ES-I3 (cell line): ENCODE data around the gene TFF3.

Source experiments
- H3K36me3 ChIP-seq: 2 replicates; pipeline ENCODE4 v1.6.1; 2013; ENCODE audit warnings: mild to moderate bottlenecking, low read length, control low read depth, moderate library complexity; ENCODE audit not compliant: insufficient read depth
- H3K4me1 ChIP-seq: 2 replicates; pipeline ENCODE4 v1.6.1; 2013; ENCODE audit warnings: mild to moderate bottlenecking, control low read depth, low read length; ENCODE audit not compliant: insufficient read depth
- H3K9ac ChIP-seq: 2 replicates; pipeline ENCODE4 v1.6.1; 2013; ENCODE audit warnings: low read depth, mild to moderate bottlenecking, low read length, moderate library complexity
- H3K9me3 ChIP-seq: 2 replicates; pipeline ENCODE4 v1.6.1; 2013; ENCODE audit warnings: mild to moderate bottlenecking, low read length, moderate library complexity; ENCODE audit not compliant: control insufficient read depth, insufficient read depth

The TFF3 gene

GRCh38 chr21:42308914-42309752 is 6.1 kb downstream of the TFF3 start:
- no peak overlapping the region for H3K9ac ChIP-seq
- H3K9me3 ChIP-seq, result no peaks in the 10 kb centered on the region
- peaks cover 11% of the 10 kb centered on the region for H3K4me1 ChIP-seq
- no peaks in the 10 kb centered on the region for H3K36me3 ChIP-seq

- no peak overlapping the region for H3K9ac ChIP-seq
- H3K9me3 ChIP-seq, result no peaks in the 10 kb centered on the region
- peaks cover 6% of the 10 kb centered on the region for H3K4me1 ChIP-seq
- H3K36me3 ChIP-seq, result no peaks in the 10 kb centered on the region
Measured at GRCh38 chr21:42308161-42308913, 6.9 kb downstream of the TFF3 start.

GRCh38 chr21:42307106-42307505 is 8.1 kb downstream of the TFF3 start:
- H3K9ac ChIP-seq, result no peak overlapping the region
- H3K36me3 ChIP-seq, result no peaks in the 10 kb centered on the region
- H3K4me1 ChIP-seq, result peaks cover 6% of the 10 kb centered on the region
- H3K9me3 ChIP-seq, result no peaks in the 10 kb centered on the region

- peaks cover 6% of the 10 kb centered on the region for H3K4me1 ChIP-seq
- H3K9ac ChIP-seq, result no peak overlapping the region
- no peaks in the 10 kb centered on the region for H3K9me3 ChIP-seq
- no peaks in the 10 kb centered on the region for H3K36me3 ChIP-seq
Measured at GRCh38 chr21:42306366-42307035, 8.7 kb downstream of the TFF3 start.

- peaks cover 6% of the 10 kb centered on the region for H3K4me1 ChIP-seq
Measured at GRCh38 chr21:42305707-42306147, 9.5 kb downstream of the TFF3 start.

GRCh38 chr21:42304556-42305454 is 10.4 kb downstream of the TFF3 start:
- Histone ChIP-seq H3K36me3 (no peaks in the 10 kb centered on the region), H3K9me3 (no peaks in the 10 kb centered on the region), H3K9ac (no peak overlapping the region), H3K4me1 (peaks cover 6% of the 10 kb centered on the region)

More at GRCh38 chr21:42305707-42306147, 9.5 kb downstream of the TFF3 start:
- Histone ChIP-seq H3K9ac (no peak overlapping the region), H3K9me3 (no peaks in the 10 kb centered on the region), H3K36me3 (no peaks in the 10 kb centered on the region)

GRCh38 chr21:42303443-42303842 is 11.8 kb downstream of the TFF3 start:
- Histone ChIP-seq H3K9ac (no peak overlapping the region), H3K36me3 (no peaks in the 10 kb centered on the region), H3K9me3 (no peaks in the 10 kb centered on the region), H3K4me1 (0 out of 2 replicates have a peak, but pooled peaks cover under 1% of the 10 kb centered on the region)

GRCh38 chr21:42302794-42303193 is 12.4 kb downstream of the TFF3 start:
- Histone ChIP-seq H3K36me3 (no peaks in the 10 kb centered on the region), H3K9ac (no peak overlapping the region), H3K4me1 (0 out of 2 replicates have a peak, but pooled peaks cover 5% of the 10 kb centered on the region), H3K9me3 (no peaks in the 10 kb centered on the region)

- H3K4me1 ChIP-seq, result 0 out of 2 replicates have a peak, but pooled peaks cover 5% of the 10 kb centered on the region
- no peaks in the 10 kb centered on the region for H3K36me3 ChIP-seq
- no peak overlapping the region for H3K9ac ChIP-seq
- no peaks in the 10 kb centered on the region for H3K9me3 ChIP-seq
Measured at GRCh38 chr21:42302076-42302650, 13.0 kb downstream of the TFF3 start.

GRCh38 chr21:42301371-42302075 is 13.7 kb downstream of the TFF3 start:
- no peaks in the 10 kb centered on the region for H3K36me3 ChIP-seq
- 0 out of 2 replicates have a peak, but pooled peaks cover 5% of the 10 kb centered on the region for H3K4me1 ChIP-seq
- no peaks in the 10 kb centered on the region for H3K9me3 ChIP-seq
- H3K9ac ChIP-seq, result no peak overlapping the region

GRCh38 chr21:42300956-42301355 is 14.3 kb downstream of the TFF3 start:
- Histone ChIP-seq H3K9ac (no peak overlapping the region), H3K9me3 (no peaks in the 10 kb centered on the region), H3K36me3 (no peaks in the 10 kb centered on the region), H3K4me1 (0 out of 2 replicates have a peak, but pooled peaks cover 5% of the 10 kb centered on the region)

GRCh38 chr21:42300045-42300583 is 15.1 kb downstream of the TFF3 start:
- Histone ChIP-seq H3K4me1 (0 out of 2 replicates have a peak, but pooled peaks cover 5% of the 10 kb centered on the region), H3K9me3 (no peaks in the 10 kb centered on the region), H3K9ac (no peak overlapping the region), H3K36me3 (no peaks in the 10 kb centered on the region)
